ENCODE measurements around the gene TRHDE.

DNA sequence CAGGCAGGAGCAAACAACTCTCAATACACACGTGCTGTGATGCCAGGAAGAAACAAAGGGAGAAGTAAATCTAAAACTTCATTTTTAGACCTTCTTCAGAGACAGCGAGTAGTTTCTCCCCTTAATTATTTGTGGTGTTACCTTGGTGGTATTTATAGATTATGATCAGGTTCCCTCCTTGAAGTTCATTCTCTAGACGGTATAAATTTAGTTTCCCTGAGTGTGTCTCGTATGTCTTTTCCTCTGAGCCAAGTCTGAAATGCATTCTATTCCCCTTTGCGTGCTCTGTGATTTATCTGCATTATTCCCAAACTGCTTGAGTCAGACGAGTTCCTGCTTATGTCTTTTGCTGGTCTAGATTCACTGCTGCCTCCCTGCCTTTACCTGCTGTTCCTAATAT lies 65.2 kb downstream of the TRHDE start:
- TF ChIP-seq, protein P1, sequence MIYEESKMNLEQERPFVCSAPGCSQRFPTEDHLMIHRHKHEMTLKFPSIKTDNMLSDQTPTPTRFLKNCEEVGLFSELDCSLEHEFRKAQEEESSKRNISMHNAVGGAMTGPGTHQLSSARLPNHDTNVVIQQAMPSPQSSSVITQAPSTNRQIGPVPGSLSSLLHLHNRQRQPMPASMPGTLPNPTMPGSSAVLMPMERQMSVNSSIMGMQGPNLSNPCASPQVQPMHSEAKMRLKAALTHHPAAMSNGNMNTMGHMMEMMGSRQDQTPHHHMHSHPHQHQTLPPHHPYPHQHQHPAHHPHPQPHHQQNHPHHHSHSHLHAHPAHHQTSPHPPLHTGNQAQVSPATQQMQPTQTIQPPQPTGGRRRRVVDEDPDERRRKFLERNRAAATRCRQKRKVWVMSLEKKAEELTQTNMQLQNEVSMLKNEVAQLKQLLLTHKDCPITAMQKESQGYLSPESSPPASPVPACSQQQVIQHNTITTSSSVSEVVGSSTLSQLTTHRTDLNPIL (CRISPR knock-in tag; IDR thresholded peaks at IDR 0.05; ENCODE audit: low read depth), result no peak
- TF ChIP-seq ARNTL (CRISPR knock-in tag; IDR thresholded peaks at IDR 0.05; ENCODE audit: borderline replicate concordance, low read depth) (no peak), TOX (CRISPR knock-in tag; IDR thresholded peaks at IDR 0.05; ENCODE audit: borderline replicate concordance) (no peak), ZFP3 (CRISPR knock-in tag; IDR thresholded peaks at IDR 0.05) (no peak), TCF4 (CRISPR knock-in tag; IDR thresholded peaks at IDR 0.05; ENCODE audit: borderline replicate concordance) (no peak), PATZ1 (CRISPR knock-in tag; IDR thresholded peaks at IDR 0.05; ENCODE audit: borderline replicate concordance) (no peak), RARB (CRISPR knock-in tag; IDR thresholded peaks at IDR 0.05) (no peak)
